Left colon (tissue), 2 donors: ENCODE data around the gene MDH1. TPM values are rescaled to one million over a fixed set of nuclear protein-coding genes. Genes with fewer than 3 reads are reported as not detected.
"Not testable (repeated sequence)": the region's sequence is repeated elsewhere in the genome, so short reads cannot be mapped to it uniquely, and the experiment has no call there.

ENCODE experiments used
- ATAC-seq: fragments of 200-7000 bp; cut with Tn5 transposase; one replicate; pipeline ENCODE4 v1.9.1; 2020; ENCODE audit warnings: mild to moderate bottlenecking, moderate library complexity
- DNase-seq, 2 donors: peaks; one replicate each; pipeline ENCODE4 v3.0.0-alpha.2; 2020
- intact Hi-C, 2 donors: fragments of 100-400 bp; cut with DNase I in 1 of 2; cut with micrococcal nuclease in 1 of 2; formaldehyde crosslinking; loops; one replicate each; pipeline versions ENCODE4 v1.11.2 to v1.14.0; 2022; cut with DNase I, micrococcal nuclease
- total RNA-seq, 2 donors: library from RNA; stranded (reverse); fragmentation: NEBNext Ultra II Directional; extraction: Animal tissue kit (Norgen Biotek cat#: 25700); gene quantifications; one replicate each; pipeline ENCODE4 v1.2.1, GENCODE V29; 2021
- donor health status: DM: no; HTN: no; CAD: no.
- donor health status: DM: yes; HTN: yes; CAD: no.

MDH1 gene
- total RNA-seq, 2 donors from 2014 or later = 167 to 186 TPM

DNA sequence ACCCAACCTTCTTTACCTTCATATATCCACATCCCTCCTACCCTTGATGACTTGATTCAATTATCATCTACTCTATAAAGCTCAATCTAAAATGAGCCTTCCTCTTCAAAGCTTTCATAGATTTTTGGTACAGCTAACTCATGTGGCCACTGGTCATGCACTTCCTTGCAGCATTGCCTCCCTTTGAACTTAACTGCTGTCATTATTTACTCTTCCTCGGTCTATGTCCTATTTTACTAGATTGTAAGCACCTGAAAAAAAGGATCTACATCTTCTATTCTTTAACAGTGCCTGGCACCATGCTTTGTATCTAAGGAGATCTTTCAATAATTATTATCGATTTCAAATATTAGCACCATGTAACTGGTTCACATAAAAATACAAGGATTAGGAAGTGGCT lies 30.6 kb downstream of the MDH1 start:
- no peak for DNase-seq
- intact Hi-C loops = no loop called here
- ATAC-seq = no peak

- DNase-seq = no peak
- intact Hi-C loops = no loop called here
- ATAC-seq = no peak
These were observed 34.0 kb downstream of the MDH1 start for GRCh38 chr2:63622751-63623150.

- intact Hi-C loops = not testable (repeated sequence)
These were observed 35.0 kb downstream of the MDH1 start for GRCh38 chr2:63623763-63624162.

DNA sequence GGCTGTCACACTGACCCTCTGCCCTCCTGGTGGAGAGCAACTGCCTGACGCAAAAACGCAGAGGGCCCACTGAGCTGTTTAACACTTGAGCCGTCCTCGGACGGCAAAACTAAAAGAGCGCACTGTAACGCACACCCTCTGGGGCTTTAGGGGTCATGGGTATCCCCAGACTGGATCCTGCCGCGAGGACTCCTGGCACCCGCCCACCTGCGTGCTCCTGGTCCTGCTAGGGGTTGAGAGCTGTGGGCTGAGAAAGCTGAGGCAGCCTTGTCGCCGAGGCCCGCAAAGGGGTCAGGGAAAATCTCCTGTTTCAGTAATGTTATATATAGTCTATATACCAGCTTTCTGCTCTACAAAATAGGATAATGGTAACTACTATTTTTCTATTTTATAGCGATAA lies 39.1 kb downstream of the MDH1 start:
- DNase-seq (no peak), ATAC-seq (no peak)
- intact Hi-C loops = no loop called here

More at GRCh38 chr2:63623763-63624162, 35.0 kb downstream of the MDH1 start:
- DNase-seq, ATAC-seq: not testable (repeated sequence)

DNA sequence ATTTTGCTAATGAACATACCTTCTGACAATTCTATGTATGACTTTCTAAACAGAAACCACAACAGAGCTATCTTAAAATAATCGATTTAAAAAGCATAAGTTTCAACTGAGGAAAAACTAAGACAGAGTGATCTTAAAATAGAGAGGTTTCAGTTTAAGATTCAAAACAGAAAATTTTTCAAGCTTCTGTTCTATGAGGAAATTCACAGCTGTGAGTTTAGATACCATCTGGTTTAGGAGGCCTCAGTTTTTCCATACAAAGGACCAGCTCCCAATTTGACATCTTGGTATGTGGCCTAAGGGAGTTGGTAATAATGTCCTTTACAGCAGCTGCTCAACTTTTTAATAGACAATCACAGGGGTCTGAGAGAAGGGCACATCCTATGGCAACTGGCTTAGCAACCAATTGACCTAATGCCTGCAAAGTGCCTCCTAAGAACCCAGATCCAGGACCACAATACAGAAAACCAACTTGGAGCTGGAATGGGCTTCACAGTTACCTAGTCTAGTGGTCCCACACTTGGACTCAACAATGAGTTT lies 39.7 kb downstream of the MDH1 start:
- intact Hi-C loops = no loop called here
- no peak for DNase-seq
- no peak for ATAC-seq

- DNase-seq (no peak), ATAC-seq (no peak)
- intact Hi-C loops = no loop called here
These were observed 42.7 kb downstream of the MDH1 start for GRCh38 chr2:63631501-63631900.

- ATAC-seq = no peak
- intact Hi-C loops = no loop called here
These were observed 43.6 kb downstream of the MDH1 start for GRCh38 chr2:63632382-63632781.

GRCh38 chr2:63639344-63639743 lies 50.6 kb downstream of the MDH1 start:
- intact Hi-C loops = no loop called here
- ATAC-seq (no peak), DNase-seq (no peak)

More at GRCh38 chr2:63632382-63632781, 43.6 kb downstream of the MDH1 start:
- no peak for DNase-seq

GRCh38 chr2:63642946-63643345 lies 54.2 kb downstream of the MDH1 start:
- DNase-seq (no peak), ATAC-seq (no peak)
- intact Hi-C loops = no loop called here

GRCh38 chr2:63643486-63643885 lies 54.7 kb downstream of the MDH1 start:
- ATAC-seq (no peak), DNase-seq (no peak)
- intact Hi-C loops = no loop called here

GRCh38 chr2:63648632-63649031 lies 59.9 kb downstream of the MDH1 start:
- intact Hi-C loops = no loop called here
- ATAC-seq (no peak), DNase-seq (no peak)

DNA sequence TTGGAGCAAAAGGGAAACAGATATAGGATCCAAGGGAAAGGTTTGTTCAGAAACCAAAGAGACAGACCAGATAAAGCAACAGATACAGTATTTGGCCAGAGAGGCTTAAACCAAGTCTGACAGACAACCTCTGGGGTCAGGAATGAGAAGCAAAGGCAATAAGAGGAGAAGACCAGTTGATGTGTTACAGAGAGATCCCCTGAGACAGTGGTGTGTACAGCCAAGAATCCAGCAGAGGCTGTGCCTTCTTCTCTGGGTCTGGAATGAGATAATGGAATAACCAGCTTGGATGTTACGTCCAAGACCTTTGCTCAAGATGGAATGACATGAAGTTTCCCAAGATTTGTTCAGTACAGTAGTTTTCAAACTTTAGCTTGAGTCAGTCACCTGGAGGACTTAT lies 61.1 kb downstream of the MDH1 start:
- ATAC-seq = no peak

GRCh38 chr2:63650756-63651155 lies 62.0 kb downstream of the MDH1 start:
- intact Hi-C loops = no loop called here
- ATAC-seq = no peak
- DNase-seq = no peak

More for the DNA sequence above, 61.1 kb downstream of the MDH1 start:
- intact Hi-C loops = no loop called here
- no peak for DNase-seq

DNA sequence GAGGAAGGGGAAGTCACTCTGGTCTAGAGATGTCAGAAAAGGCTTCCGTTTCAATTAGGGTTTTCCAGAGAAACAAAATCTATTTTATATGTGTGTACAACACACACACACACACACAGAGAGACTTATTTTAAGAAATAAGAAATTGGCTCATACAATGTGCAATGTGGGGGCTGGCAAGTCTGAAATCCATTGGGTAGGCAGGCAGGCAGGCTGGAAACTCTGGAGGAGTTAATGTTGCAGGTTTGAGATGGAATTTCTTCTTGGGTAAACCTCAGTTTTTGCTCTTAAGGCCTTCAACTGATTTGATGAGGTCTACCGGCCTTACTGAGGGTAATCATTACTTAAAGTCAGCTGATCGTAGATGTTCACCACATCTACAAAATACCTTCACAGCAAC lies 62.6 kb downstream of the MDH1 start:
- DNase-seq (no peak), ATAC-seq (no peak)
- intact Hi-C loops = no loop called here

DNA sequence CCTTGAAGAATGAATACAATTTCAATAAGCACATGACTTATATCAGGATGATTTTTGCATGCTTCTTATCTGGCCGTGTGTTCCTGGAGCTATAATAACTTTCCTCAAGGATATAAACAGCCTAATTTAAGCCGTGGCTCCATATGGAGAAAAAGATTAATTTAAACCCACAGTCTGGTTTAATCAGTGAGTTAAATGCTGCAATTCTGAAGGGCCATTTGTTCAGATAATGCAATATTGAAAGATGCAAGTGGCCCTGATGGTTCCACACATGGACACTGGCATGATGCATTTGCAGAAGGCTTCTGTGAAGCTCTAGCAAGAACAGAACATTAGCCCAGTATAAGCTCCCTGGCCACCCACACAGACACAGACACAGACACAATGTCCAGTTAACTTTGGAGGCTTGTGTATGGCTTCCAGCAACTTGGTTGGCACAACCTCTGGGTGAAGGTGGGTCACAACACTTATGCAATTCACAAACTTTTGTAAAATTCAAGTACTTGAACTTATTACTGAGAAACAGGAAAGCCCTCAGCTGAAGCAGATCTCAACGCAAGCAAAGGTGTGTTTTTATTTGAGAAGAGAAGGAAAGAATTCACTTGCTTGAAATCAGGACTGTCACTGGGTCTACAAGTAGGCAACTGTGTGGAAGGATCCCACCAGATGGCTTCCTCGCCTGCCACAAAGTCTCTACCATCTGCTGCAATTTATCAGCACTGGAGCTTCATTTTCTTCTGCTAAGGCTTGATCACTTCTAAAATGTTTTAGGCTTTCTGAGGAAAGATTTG lies 63.3 kb downstream of the MDH1 start:
- intact Hi-C loops = no loop called here
- ATAC-seq (no peak), DNase-seq (no peak)

- ATAC-seq (no peak), DNase-seq (no peak)
- intact Hi-C loops = no loop called here
These were observed 63.9 kb downstream of the MDH1 start for GRCh38 chr2:63652652-63652985.

DNA sequence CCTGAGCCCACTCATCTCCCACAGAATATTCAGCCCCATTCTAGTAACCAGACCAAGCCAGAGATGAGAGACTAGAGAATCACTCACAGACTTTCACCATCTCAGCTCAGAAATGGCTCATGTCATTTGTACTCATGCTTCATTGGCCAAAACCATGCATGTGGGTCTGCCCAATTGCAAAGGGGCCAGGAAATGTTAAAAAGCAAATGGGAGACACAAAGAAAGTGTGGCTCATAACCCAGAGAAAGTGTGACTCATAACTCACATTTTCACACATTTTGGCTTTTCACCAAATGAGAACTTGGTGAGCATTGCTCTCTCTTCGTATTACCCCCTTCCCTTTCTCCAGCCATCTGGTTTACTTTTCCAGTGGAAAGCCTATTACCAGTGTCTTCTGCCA lies 66.2 kb downstream of the MDH1 start:
- intact Hi-C loops = no loop called here
- DNase-seq (no peak), ATAC-seq (no peak)
